NOMO-1 treated with dmso at 0.1 percent for 144 hours (cell line): ENCODE measurements around the gene MTERF4.

Experiments
- DNase-seq: peaks from one replicate; lab custom pipeline; 2025; ENCODE audit not compliant: unreplicated experiment; lab: John Stamatoyannopoulos, UW

MTERF4 gene

GRCh38 chr2:241091201-241091600 lies 10.9 kb downstream of the MTERF4 start:
- no peak for DNase-seq

GRCh38 chr2:241088791-241089732 lies 13.0 kb downstream of the MTERF4 start:
- no peak for DNase-seq

DNA sequence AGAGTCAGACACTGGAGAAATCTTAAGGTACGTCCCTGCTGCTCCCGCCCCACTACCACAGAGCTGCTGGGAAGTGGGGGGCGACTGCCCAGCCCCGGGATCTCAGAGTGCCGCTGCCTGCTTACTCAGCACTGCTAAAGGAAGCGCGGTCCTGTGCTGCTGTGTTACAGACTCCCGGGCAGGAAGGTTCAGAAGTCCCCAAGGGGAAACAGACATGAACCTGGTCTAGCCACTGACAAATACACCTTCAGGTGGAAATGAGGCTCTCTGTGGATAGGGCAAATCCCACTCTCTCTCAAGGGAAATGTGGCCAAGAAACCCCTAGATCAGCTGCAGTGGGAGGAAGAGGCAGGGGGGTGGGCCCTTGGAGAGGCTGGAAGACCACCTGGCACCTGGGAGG lies 13.7 kb downstream of the MTERF4 start:
- DNase-seq, result no peak

GRCh38 chr2:241087420-241088268 lies 14.4 kb downstream of the MTERF4 start:
- no peak for DNase-seq

DNA sequence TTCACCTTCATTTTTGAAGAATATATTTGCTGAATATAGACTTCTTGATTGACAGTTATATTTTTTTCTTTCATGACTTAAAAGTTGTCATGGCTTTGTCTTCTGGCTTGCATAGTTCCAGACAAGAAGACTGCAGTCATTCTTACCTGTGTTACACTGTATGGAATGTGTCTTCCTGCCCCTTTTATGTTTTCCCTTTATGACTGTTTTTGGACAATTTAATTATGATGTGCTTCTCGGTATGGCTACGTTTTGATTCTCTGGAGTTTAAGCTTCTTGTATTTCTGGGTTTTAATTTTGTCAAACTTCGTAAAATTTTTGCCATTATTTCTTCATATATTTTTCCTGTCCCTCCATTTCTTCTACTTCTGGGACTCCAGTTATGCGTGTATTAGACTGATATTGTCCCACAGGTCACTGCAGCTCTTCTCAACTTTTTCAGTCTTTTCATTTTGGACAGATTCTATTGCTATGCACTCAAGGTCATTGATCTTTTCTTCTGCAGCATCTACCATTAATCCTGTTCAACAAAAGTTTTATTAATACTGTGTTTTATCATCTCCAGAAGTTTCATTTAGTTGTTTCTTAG lies 17.1 kb downstream of the MTERF4 start:
- DNase-seq, result no peak

DNA sequence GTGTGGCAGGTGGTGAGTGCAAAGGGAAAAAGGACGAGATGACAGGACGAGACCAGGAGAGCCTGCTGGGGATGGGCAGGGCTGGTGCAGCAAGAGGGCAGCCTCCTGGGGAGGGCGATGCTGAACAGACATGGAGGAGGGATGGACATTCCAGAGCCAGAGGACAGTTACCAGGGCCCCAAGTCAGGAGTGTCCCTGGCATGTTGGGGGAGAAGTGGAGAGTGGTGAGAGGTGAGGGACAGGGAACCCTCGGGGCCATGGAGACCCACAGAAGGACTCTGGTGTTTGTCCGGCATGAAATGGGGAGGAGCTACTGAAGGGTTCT lies 19.0 kb downstream of the MTERF4 start:
- DNase-seq, result no peak

GRCh38 chr2:241082341-241083090 lies 19.6 kb downstream of the MTERF4 start:
- no peak for DNase-seq

DNA sequence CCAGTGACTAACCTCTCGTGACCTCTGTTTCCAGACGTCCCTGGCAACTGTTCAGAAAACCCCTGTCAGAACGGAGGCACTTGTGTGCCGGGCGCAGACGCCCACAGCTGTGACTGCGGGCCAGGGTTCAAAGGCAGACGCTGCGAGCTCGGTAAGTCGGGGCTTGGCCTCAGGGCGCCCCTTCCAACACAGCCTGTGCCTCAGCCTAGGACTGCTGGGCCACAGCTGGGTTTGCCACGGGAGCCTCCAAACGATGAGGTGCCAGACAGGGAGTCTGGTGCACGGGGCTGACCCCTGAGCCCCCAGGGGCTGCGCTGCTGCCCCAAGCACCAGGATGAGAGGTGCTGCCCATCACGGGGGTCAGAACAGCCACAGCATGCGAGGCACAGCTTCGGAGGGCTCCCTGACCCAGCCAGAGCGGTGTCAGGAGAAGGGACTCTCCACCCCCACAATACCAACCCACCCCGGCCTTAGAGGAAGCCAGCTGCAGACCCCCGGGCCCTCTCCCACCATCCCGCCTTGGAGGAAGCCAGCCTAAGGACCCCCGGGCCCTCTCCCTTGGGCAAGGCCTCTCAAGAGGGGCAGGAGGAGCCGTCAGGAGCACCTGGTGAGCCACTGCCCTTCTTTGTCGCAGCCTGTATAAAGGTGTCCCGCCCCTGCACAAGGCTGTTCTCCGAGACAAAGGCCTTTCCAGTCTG lies 20.3 kb downstream of the MTERF4 start:
- no peak for DNase-seq

- no peak for DNase-seq
These were observed 20.9 kb downstream of the MTERF4 start for GRCh38 chr2:241081190-241081642.

DNA sequence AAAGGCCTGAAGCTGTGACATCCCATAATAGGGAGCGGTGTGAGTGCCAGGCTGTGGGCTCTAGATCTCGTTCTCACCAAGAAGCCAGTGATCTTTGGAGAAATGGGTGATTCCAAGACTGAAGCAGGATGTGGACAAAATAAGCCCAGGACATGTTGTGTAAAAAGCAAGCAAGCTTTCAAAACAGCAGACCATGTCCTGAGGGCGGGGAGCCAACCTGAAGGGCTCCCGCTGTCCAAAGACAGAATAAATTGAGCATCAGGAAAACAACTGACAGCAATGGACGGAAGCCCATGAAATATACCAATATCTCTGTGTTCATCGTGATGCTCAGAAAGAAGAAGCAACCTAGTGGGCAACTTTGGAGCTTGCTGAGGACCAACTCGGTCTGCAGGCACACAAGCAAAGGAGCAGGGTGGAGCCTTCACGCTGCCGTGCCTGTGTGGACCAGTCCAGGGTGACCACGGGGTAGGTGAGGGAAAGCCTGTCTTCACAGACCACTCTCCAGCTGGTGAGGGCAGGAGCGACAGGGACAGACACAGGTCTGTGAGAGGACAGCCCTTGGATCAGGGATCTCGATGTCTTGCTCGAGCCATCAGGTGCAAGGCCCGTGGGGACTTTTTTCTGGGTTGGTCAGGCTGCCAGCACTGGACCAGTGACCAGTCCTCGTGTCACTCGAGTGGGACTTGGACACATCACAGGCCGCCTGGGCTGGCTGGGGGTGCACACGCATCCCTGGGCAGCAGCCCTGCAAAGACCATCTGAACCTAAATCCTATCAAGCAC lies 21.5 kb downstream of the MTERF4 start:
- DNase-seq, result no peak

- DNase-seq, result no peak
These were observed 27.1 kb downstream of the MTERF4 start for GRCh38 chr2:241074901-241075540.

DNA sequence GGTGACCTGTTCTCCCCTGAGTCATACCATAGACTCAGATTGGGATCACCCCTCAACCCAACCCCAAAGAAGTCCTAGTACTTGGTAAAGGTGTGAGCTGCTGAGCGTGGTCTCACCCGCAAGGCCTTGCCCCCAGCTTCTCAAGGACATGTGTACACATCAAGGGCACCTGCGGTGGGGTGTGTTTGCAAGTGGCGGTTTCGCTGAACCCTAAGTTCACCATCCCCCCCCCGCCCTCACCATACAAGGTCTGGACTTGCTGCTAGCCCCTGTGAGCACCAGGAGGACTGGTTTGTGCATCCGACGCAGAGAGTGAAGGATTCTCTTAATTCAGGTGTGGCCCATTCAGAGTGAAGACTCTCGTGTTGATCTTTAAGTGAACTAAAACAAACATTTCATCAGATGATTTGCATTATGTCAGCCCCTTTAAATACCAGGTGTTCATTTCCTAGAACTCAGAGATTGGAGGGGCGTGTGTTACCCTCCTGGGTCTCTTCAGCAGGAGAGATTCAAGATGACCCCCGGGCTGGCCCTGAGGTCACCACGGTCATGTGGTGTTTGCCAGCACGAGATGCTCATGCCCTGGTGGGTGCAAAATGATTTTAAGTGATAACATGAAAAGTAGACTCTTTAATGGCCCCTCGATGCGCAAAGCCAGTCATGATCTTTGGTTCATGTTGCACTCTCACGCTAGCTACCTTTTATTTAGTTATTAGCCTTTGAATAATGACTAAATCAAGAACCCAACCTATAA lies 27.8 kb downstream of the MTERF4 start:
- no peak for DNase-seq

DNA sequence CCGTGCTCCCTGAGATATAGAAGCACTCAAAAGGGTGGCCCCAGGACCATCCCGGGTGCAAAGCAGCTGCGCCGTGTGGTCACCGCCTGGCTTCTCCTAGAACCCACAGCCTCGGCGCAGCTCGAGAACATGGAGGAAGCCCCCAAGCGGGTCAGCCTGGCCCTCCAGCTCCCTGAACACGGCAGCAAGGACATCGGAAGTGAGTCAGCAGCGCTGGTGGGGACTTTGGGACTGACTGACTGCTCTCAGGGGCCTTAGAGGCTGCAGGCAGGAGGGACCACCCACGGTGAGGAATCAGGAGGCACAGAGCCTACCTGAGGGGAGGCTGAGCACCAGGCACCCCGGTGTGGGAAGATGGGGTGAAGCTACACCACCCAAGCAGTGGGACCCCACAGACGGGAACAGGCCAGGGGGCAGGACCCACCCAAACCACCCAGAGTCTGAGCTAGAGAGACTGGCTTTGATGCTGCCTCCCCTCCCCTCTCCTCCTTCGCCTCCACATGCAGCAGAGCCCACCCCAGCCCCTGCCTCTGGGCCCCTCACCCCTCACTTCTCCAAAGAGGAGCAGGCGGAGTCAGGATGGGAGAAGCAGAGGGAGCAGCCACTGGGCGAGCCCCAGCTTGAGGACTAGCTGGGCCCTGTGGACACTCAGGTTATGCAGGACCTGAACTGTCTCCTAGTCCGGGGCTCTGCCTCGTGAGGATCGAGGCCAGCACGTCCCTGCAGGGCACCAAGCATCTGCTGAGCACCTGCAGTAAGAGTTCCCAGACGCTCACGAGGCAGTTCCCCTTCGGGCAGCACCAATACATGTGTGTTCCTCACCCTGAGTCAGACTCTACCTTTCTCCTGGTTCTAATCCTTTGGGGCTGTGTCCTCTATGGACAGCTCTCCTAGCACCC lies 28.7 kb downstream of the MTERF4 start:
- no peak for DNase-seq

- no peak for DNase-seq
These were observed 29.4 kb downstream of the MTERF4 start for GRCh38 chr2:241072553-241073165.

GRCh38 chr2:241072151-241072550 lies 29.9 kb downstream of the MTERF4 start:
- no peak for DNase-seq

- no peak for DNase-seq
These were observed 30.4 kb downstream of the MTERF4 start for GRCh38 chr2:241071677-241072111.
